Gastroesophageal sphincter (tissue), 3 donors: ENCODE data around the gene ZNF304.

Source experiments
- POLR2A ChIP-seq, 2 donors: fragments of 450-650 bp; IDR thresholded peaks; one replicate each; pipeline ENCODE4 v1.6.1; 2017; ENCODE audit warnings: antibody characterized with exemption in 2 of 2, mild to moderate bottlenecking in 2 of 2, moderate library complexity in 1 of 2
- POLR2AphosphoS5 ChIP-seq: sonication (generic); formaldehyde crosslinking; IDR thresholded peaks from one replicate; pipeline ENCODE4 v1.6.1; 2017; ENCODE audit warnings: antibody characterized with exemption
- TF ChIP-seq, protein P1 (sequence below), 4 experiments: fragments of 200-600 bp in 2 of 4; fragments of 450-650 bp in 2 of 4; sonication (generic) in 1 of 4; IDR thresholded peaks; one replicate each; pipeline ENCODE4 v1.5.1; 2017 to 2019; ENCODE audit warnings: antibody characterized with exemption in 4 of 4, mild to moderate bottlenecking in 2 of 4, moderate library complexity in 2 of 4

DNA sequence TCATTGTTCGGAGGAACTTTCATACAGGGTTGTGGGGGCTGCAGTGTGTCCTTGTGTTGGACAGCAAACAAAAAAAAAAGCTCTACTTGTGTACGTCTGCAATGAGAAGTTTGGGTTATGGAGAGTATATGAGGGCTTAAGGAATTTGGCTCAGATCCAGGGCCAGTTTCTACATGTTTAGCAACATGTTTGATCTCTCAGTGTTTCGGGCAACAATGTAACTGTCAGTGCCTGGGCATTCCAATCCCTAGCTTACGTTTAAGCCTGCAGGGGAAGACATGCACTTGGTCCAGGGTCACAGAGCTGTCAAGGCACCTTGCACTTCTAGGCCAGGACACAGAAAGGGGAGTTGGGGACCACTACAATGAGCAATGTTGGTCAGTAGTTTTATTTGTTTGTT lies 16.9 kb upstream of the ZNF304 start:
- no peak for TF ChIP-seq POLR2A (IDR thresholded peaks at IDR 0.05)
- TF ChIP-seq, protein P1, sequence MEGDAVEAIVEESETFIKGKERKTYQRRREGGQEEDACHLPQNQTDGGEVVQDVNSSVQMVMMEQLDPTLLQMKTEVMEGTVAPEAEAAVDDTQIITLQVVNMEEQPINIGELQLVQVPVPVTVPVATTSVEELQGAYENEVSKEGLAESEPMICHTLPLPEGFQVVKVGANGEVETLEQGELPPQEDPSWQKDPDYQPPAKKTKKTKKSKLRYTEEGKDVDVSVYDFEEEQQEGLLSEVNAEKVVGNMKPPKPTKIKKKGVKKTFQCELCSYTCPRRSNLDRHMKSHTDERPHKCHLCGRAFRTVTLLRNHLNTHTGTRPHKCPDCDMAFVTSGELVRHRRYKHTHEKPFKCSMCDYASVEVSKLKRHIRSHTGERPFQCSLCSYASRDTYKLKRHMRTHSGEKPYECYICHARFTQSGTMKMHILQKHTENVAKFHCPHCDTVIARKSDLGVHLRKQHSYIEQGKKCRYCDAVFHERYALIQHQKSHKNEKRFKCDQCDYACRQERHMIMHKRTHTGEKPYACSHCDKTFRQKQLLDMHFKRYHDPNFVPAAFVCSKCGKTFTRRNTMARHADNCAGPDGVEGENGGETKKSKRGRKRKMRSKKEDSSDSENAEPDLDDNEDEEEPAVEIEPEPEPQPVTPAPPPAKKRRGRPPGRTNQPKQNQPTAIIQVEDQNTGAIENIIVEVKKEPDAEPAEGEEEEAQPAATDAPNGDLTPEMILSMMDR (IDR thresholded peaks at IDR 0.05) = no peak
- no peak for TF ChIP-seq POLR2AphosphoS5
